HepG2 (cell line): Measurements from ENCODE around the gene LIMS2. TPM values are rescaled to one million over a fixed set of nuclear protein-coding genes. Genes with fewer than 3 reads are reported as not detected.

ENCODE experiments used
- ATAC-seq: fragments of 200-7000 bp; cut with Tn5 transposase; 3 replicates; pipeline ENCODE4 v1.9.1; 2020; ENCODE audit warnings: mild to moderate bottlenecking, moderate library complexity
- BruUV-seq: library from RNA; stranded (reverse); fragments of 400-500 nt; replicated peaks from 2 replicates; lab custom pipeline; 2021; lab: Mats Ljungman, UMichigan
- CTCF ChIA-PET: fragments of 300-600 bp; formaldehyde crosslinking; extraction: SDS; loops from one replicate; lab custom pipeline; 2021; ENCODE audit warnings: low total read pairs, inconsistent platforms, low intra/inter-chr PET ratio; lab: Yijun Ruan, JAX
- POLR2A ChIA-PET: fragments of 350-600 bp; sonication (Branson Sonifier 250); formaldehyde crosslinking; loops from one replicate; lab custom pipeline; 2020; ENCODE audit warnings: antibody characterized with exemption, inconsistent platforms; lab: Yijun Ruan, JAX
- DNase-seq: peaks from one replicate; pipeline ENCODE4 v3.0.0-alpha.2; 2015; ENCODE audit warnings: low spot score
- FAIRE-seq: peaks from 3 replicates; lab custom pipeline; 2011; peaks lifted over from hg19 to GRCh38; lab: Jason Lieb, UNC
- H2AFZ ChIP-seq: one replicate; pipeline ENCODE4 v1.6.1; 2011; ENCODE audit warnings: low read length, inconsistent platforms
- H3K27ac ChIP-seq: fragments of 300-600 bp; 3 replicates; pipeline ENCODE4 v1.8.0; 2011; ENCODE audit warnings: mixed run types, mild to moderate bottlenecking, mixed read lengths, low read length, inconsistent platforms; ENCODE audit not compliant: insufficient read depth; ENCODE audit errors: extremely low read length
- H3K27me3 ChIP-seq, 2 experiments: fragments of 200-600 bp in 1 of 2; 2 replicates in 1 of 2; 3 replicates in 1 of 2; pipeline versions ENCODE4 v1.6.0 to v1.8.0; 2011; ENCODE audit warnings: low read length in 2 of 2, mild to moderate bottlenecking in 2 of 2, moderate library complexity in 2 of 2, inconsistent platforms in 1 of 2; ENCODE audit not compliant: insufficient read depth in 2 of 2, control insufficient read depth in 1 of 2
- H3K36me3 ChIP-seq, 2 experiments: fragments of 200-600 bp in 1 of 2; replicated peaks in 1 of 2; 2 replicates in 1 of 2; 3 replicates in 1 of 2; pipeline versions ENCODE4 v1.5.1 to v1.8.0; 2011; ENCODE audit warnings: low read length in 2 of 2, inconsistent platforms in 1 of 2; ENCODE audit not compliant: insufficient read depth in 2 of 2, control insufficient read depth in 1 of 2
- H3K4me1 ChIP-seq: 2 replicates; pipeline ENCODE4 v1.5.1; 2012; ENCODE audit warnings: low read length, inconsistent platforms; ENCODE audit not compliant: insufficient read depth
- H3K4me2 ChIP-seq: 2 replicates; pipeline ENCODE4 v1.6.0; 2011; ENCODE audit warnings: low read depth, low read length, inconsistent platforms
- H3K4me3 ChIP-seq, 3 experiments: fragments of 200-600 bp in 1 of 3; sonication (generic), shearing (Covaris generic) in 1 of 3; replicated peaks in 1 of 3; 2 replicates each; pipeline ENCODE4 v1.5.1; 2011 to 2016; ENCODE audit warnings: low read length in 3 of 3, inconsistent platforms in 2 of 3, low read depth in 2 of 3, mild to moderate bottlenecking in 2 of 3, control low read depth in 1 of 3, mixed read lengths in 1 of 3; ENCODE audit not compliant: insufficient read depth in 1 of 3
- H3K79me2 ChIP-seq: one replicate; pipeline ENCODE4 v1.6.1; 2011; ENCODE audit warnings: low read length, inconsistent platforms; ENCODE audit not compliant: insufficient read depth
- H3K9ac ChIP-seq: 2 replicates; pipeline ENCODE4 v1.6.0; 2011; ENCODE audit warnings: mild to moderate bottlenecking, low read depth, low read length, inconsistent platforms; ENCODE audit not compliant: insufficient read depth
- H3K9me3 ChIP-seq: 2 replicates; pipeline ENCODE4 v1.5.1; 2012; ENCODE audit warnings: mild to moderate bottlenecking, low read length
- H4K20me1 ChIP-seq: 2 replicates; pipeline ENCODE4 v1.6.0; 2011; ENCODE audit warnings: inconsistent platforms, mild to moderate bottlenecking, low read length, moderate library complexity; ENCODE audit not compliant: insufficient read depth
- HOXD1 ChIP-seq: sonication (generic); formaldehyde crosslinking; IDR thresholded peaks from 2 replicates; pipeline ENCODE4 v1.5.0; 2020; ENCODE audit warnings: missing genetic modification reagents
- JDP2 ChIP-seq: sonication (generic); formaldehyde crosslinking; IDR thresholded peaks from 2 replicates; pipeline ENCODE4 v1.8.1; 2022; ENCODE audit warnings: missing genetic modification reagents, borderline replicate concordance
- KLF12 ChIP-seq: sonication (generic); formaldehyde crosslinking; IDR thresholded peaks from 2 replicates; pipeline ENCODE4 v1.4.0; 2020; ENCODE audit warnings: missing genetic modification reagents, borderline replicate concordance
- NFYB ChIP-seq: sonication (generic); formaldehyde crosslinking; IDR thresholded peaks from 2 replicates; pipeline ENCODE4 v1.4.0; 2020; ENCODE audit warnings: missing genetic modification reagents
- NFYC ChIP-seq: IDR thresholded peaks from 2 replicates; pipeline ENCODE4 v1.6.1; 2016; ENCODE audit warnings: missing genetic modification reagents, missing compliant biosample characterization
- PAWR ChIP-seq: sonication (generic); formaldehyde crosslinking; IDR thresholded peaks from 2 replicates; pipeline ENCODE4 v1.4.0; 2020; ENCODE audit warnings: missing genetic modification reagents, mild to moderate bottlenecking, borderline replicate concordance
- RORA ChIP-seq: sonication (generic); formaldehyde crosslinking; IDR thresholded peaks from 2 replicates; pipeline ENCODE4 v1.5.0; 2020; ENCODE audit warnings: mild to moderate bottlenecking, missing genetic modification reagents, moderate library complexity
- SOX13 ChIP-seq, 3 experiments: fragments of 450-650 bp in 1 of 3; sonication (generic) in 1 of 3; formaldehyde crosslinking in 1 of 3; IDR thresholded peaks in 2 of 3; conservative IDR thresholded peaks in 1 of 3; 2 replicates each; pipeline versions ENCODE4 v1.5.0 to v1.6.1; 2016 to 2020; ENCODE audit warnings: antibody characterized with exemption in 1 of 3, mild to moderate bottlenecking in 1 of 3, missing compliant biosample characterization in 1 of 3, missing genetic modification reagents in 1 of 3, moderate library complexity in 1 of 3
- ZMAT5 ChIP-seq: sonication (generic); formaldehyde crosslinking; IDR thresholded peaks from 2 replicates; pipeline ENCODE4 v1.5.0; 2020; ENCODE audit warnings: mild to moderate bottlenecking, low read depth, missing genetic modification reagents, borderline replicate concordance
- ZNF282 ChIP-seq: fragments of 450-650 bp; IDR thresholded peaks from 2 replicates; pipeline ENCODE4 v1.6.1; 2018; ENCODE audit not compliant: partially characterized antibody
- WGBS: methylation state at CpG from one replicate; pipeline ENCODE4 v1.1.6; 2017; ENCODE audit warnings: low lambda C conversion rate; 5-methylcytosine and 5-hydroxymethylcytosine counted together
- in situ Hi-C: cut with HindIII; loops from 2 replicates; pipeline ENCODE4 v1.10.0; 2017; ENCODE audit warnings: low pct_unique_long_range_greater_than_20kb; ENCODE audit not compliant: extremely low pct_ligation_motif_present
- intact Hi-C: fragments of 100-400 bp; cut with micrococcal nuclease; formaldehyde crosslinking; loops from one replicate; pipeline ENCODE4 v1.10.0; 2022; ENCODE audit not compliant: unreplicated experiment
- polyA plus RNA-seq, 8 experiments: library from polyadenylated mRNA; depleted of rRNA in 3 of 8; stranded (reverse) in 7 of 8; unstranded in 1 of 8; fragments of >200 nt; fragmentation: Illumina TruSeq in 4 of 8; extraction: Trizol in 4 of 8; gene quantifications; 2 replicates each; pipeline versions ENCODE4 v1.2.1 to v1.2.3, GENCODE V29; 2011 to 2016; ENCODE audit warnings: low read depth in 4 of 8, missing spikeins in 1 of 8, mixed read lengths in 1 of 8; ENCODE audit not compliant: insufficient read depth in 1 of 8
- total RNA-seq, 5 experiments: library from RNA; depleted of rRNA; stranded (reverse); fragments of >200 nt; fragmentation: Illumina TruSeq; extraction: Trizol; gene quantifications; 2 replicates each; pipeline ENCODE4 v1.2.3, GENCODE V29; 2016; ENCODE audit warnings: low read depth in 1 of 5
- TF ChIP-seq, protein P1 (sequence below): sonication (generic); formaldehyde crosslinking; IDR thresholded peaks from 2 replicates; pipeline ENCODE4 v1.8.1; 2023; ENCODE audit warnings: mild to moderate bottlenecking, missing genetic modification reagents, borderline replicate concordance
- TF ChIP-seq, protein P2 (sequence below): sonication (generic); formaldehyde crosslinking; IDR thresholded peaks from 2 replicates; pipeline ENCODE4 v1.4.0; 2020; ENCODE audit warnings: missing genetic modification reagents

LIMS2 gene
- total and polyA plus RNA-seq, 2 of the 13 experiments (the other 11 are each of a cell fraction or from before 2014, with no cell fraction given), result 1.0 to 1.9 TPM

DNA sequence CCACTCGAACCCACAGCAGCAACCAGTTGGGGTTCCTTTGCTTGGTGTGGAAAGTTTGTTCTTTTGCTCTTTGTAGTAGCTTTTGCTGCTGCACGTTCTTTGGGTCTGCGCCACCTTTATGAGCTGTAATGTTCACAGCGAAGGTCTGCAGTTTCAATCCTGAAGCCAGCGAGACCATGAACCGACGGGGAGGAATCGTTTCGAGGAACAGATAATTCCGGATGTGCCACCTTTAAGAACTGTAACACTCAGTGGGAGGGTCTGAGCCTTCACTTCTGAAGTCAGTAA, 15.1 kb downstream of the LIMS2 start:
- no peaks in the 10 kb centered on the region for H3K36me3 ChIP-seq
- H3K9ac ChIP-seq, result no peak overlapping the region
- H3K27ac ChIP-seq, result no peak overlapping the region
- no peak overlapping the region for H3K4me2 ChIP-seq
- BruUV-seq, result no TSS peak
- TF ChIP-seq, protein P1, sequence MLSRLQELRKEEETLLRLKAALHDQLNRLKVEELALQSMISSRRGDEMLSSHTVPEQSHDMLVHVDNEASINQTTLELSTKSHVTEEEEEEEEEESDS (CRISPR knock-in tag), result no peak
- TF ChIP-seq NFYB (CRISPR knock-in tag) (peak; percentile 13; the same call in 1 of the 2 replicates), NFYC (CRISPR knock-in tag) (0 out of 2 replicates have a peak, but pooled peaks have one; percentile 3)
- intact Hi-C loops (no loop called here), in situ Hi-C loops (no loop called here)
- FAIRE-seq (no peak), ATAC-seq (no peak), DNase-seq (no peak)
- H3K9me3 ChIP-seq, result no peaks in the 10 kb centered on the region
- 77% methylated on average over 10 of the region's 10 CpGs for WGBS
- peaks cover 14% of the 10 kb centered on the region for H3K4me1 ChIP-seq
- ChIA-PET POLR2A (no interaction called here), CTCF (no interaction called here)
- H3K79me2 ChIP-seq, result no peaks in the 10 kb centered on the region
- no peak overlapping the region for H3K4me3 ChIP-seq
- H3K27me3 ChIP-seq, result peaks cover 2 to 58% of the 10 kb centered on the region in 2 experiments; a peak in 4 of 5 replicates
- H4K20me1 ChIP-seq, result no peaks in the 10 kb centered on the region
- no peak overlapping the region for H2AFZ ChIP-seq

DNA sequence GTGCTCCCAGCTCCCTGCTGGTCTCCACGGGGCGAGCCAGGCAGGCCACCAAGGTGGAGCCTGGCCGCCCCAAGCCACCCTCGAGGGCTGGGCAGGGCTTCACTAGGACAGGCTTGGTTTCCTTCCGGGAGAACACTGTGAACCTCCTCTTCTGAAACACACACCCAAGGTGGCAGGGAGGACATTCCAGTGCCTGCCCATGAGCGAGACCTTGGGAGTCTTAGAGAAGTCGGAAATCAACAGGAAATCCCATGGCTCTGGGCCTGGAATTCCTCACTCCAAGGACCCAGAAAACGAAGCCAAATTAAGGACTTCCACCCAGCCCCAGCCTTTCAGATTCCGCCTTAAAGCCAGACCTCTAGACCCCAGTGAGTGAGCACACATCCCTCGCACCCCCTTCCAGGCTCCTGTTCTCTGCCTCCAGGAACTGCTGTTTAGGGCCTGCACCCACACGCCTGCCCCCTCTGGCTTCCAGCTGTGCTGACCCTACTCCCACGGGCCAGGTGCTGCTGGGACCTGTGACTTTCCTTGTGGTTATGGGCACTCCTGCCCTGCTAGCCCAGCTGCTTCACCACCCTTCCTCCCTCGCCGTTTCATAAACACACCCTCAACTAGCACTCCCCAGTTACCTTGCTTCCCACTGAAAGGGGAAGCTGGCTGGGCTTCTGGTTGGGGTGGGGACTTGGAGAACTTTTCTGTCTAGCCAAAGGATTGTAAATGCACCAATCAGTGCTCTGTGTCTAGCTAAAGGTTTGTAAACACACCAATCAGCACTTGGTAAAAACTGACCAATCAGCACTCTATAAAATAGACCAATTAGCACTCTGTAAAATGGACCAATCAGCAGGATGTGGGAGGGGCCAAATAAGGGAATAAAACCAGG, 15.7 kb downstream of the LIMS2 start:
- BruUV-seq, result no TSS peak
- no peaks in the 10 kb centered on the region for H3K79me2 ChIP-seq
- CTCF ChIA-PET, result no interaction called here
- intact Hi-C loops, result no loop called here
- peaks cover 2 to 57% of the 10 kb centered on the region in 2 experiments; a peak in 4 of 5 replicates for H3K27me3 ChIP-seq
- no peak overlapping the region for H3K9ac ChIP-seq
- H3K36me3 ChIP-seq, result no peaks in the 10 kb centered on the region
- no peaks in the 10 kb centered on the region for H4K20me1 ChIP-seq
- DNase-seq (no peak), FAIRE-seq (no peak), ATAC-seq (no peak)
- WGBS, result 73% methylated on average over 12 of the region's 14 CpGs
- no peaks in the 10 kb centered on the region for H3K9me3 ChIP-seq
- H3K4me2 ChIP-seq, result no peak overlapping the region
- in situ Hi-C loops, result no loop called here
- POLR2A ChIA-PET, result no interaction called here
- H2AFZ ChIP-seq, result no peak overlapping the region
- H3K4me3 ChIP-seq, result no peak overlapping the region
- H3K4me1 ChIP-seq, result peaks cover 14% of the 10 kb centered on the region
- H3K27ac ChIP-seq, result no peak overlapping the region
- TF ChIP-seq, protein P2, sequence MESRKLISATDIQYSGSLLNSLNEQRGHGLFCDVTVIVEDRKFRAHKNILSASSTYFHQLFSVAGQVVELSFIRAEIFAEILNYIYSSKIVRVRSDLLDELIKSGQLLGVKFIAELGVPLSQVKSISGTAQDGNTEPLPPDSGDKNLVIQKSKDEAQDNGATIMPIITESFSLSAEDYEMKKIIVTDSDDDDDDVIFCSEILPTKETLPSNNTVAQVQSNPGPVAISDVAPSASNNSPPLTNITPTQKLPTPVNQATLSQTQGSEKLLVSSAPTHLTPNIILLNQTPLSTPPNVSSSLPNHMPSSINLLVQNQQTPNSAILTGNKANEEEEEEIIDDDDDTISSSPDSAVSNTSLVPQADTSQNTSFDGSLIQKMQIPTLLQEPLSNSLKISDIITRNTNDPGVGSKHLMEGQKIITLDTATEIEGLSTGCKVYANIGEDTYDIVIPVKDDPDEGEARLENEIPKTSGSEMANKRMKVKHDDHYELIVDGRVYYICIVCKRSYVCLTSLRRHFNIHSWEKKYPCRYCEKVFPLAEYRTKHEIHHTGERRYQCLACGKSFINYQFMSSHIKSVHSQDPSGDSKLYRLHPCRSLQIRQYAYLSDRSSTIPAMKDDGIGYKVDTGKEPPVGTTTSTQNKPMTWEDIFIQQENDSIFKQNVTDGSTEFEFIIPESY, result no peak
- no peak for TF ChIP-seq ZMAT5 (CRISPR knock-in tag)
- no peak for TF ChIP-seq RORA (CRISPR knock-in tag)
- TF ChIP-seq ZNF282, result no peak
- TF ChIP-seq KLF12 (CRISPR knock-in tag), result no peak
- TF ChIP-seq PAWR (CRISPR knock-in tag), result no peak
- no peak for TF ChIP-seq HOXD1
- TF ChIP-seq SOX13 (IDR thresholded peaks at IDR 0.05), result no peak
- TF ChIP-seq SOX13 (CRISPR knock-in tag; conservative IDR thresholded peaks at IDR 0.05 in 1 of 2, IDR thresholded peaks at IDR 0.05 in 1 of 2), result no peak
- no peak for TF ChIP-seq JDP2
